Measurements from ENCODE around the gene OVCA2.

OVCA2 gene

DNA sequence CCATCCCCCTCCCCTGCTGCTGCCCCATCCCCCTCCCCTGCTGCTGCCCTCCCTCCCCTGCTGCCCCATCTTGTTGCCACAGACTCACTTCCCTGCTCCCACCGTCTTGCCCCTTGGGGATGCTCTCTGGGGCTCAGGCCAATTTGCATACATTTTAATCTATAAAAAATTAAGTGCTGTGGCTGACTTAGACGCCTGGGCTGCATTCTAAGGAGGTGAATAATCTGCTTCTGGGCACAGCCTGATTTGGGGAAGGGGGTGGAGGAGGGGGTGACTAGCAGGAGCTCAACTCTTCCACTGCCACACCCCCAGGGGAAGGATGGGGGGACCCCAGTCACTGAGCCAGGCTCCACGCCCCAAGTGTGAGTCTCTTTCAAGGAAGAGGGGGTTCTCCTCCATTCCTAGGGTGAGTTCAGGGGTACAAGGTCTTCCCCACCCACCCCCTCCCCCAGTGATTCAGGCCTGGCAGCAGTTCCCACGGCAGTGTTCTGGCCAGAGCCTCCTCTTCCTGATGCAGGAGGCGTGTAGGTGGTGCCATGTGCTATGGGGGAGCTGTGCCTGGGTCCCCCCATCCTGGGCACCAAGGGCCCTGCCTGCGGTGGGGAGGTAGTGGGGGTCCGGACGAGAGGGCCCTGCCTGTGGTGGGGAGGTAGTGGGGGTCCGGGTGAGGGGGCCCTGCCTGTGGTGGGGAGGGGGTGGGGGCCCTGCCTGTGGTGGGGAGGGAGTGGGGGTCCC is 6.8 kb upstream of the OVCA2 start:
- peak; percentile 99 for DNase-seq

- no peak for DNase-seq
Observed at GRCh38 chr17:2035541-2036488, 6.0 kb upstream of the OVCA2 start.

GRCh38 chr17:2037155-2037554 is 4.7 kb upstream of the OVCA2 start:
- DNase-seq = no peak

DNA sequence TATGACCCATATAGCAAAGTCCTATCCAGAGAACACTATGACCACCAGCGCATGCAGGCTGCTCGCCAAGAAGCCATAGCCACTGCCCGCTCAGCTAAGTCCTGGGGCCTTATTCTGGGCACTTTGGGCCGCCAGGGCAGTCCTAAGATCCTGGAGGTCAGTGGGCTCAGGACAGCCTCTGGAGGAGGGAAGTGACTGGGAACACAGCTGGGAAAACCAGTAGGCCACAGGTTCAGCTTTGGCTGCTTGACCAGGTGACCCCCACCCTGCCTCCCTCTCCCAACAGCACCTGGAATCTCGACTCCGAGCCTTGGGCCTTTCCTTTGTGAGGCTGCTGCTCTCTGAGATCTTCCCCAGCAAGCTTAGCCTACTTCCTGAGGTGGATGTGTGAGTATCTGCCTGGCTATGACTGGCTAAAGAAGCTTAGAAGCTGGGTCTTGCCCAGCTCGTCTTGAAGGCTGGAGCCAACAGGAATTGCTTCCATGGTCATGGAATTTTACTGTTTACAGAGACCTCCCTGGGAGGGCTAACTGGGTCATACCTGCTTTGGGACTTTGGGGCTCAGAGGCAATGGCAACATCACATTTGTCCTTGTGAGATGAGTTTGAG is 1.5 kb upstream of the OVCA2 start:
- DNase-seq = no peak

DNA sequence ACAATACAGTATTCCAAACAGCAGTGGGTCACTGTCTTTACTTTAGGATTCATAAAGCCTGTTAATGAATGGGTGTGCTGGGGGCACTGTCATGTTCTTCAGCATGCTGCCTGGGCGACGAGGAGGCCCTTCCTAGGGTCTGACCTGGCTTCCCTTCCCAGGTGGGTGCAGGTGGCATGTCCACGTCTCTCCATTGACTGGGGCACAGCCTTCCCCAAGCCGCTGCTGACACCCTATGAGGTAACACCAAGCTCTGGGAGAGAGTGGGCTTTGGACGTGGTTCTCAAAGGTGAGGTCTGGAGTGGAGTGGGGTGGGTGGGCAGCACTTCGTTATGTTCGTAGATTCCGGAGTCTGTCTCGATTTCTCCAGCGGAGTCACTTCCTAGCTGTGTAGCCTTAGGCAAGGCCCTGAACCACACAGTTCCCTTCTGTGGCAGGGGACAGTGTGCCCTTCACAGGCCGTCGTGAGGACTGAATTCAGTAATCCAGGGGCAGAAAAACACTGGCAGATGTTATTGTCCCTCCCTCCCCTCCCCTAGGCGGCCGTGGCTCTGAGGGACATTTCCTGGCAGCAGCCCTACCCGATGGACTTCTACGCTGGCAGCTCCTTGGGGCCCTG is 771 bp upstream of the OVCA2 start:
- DNase-seq = no peak

DNA sequence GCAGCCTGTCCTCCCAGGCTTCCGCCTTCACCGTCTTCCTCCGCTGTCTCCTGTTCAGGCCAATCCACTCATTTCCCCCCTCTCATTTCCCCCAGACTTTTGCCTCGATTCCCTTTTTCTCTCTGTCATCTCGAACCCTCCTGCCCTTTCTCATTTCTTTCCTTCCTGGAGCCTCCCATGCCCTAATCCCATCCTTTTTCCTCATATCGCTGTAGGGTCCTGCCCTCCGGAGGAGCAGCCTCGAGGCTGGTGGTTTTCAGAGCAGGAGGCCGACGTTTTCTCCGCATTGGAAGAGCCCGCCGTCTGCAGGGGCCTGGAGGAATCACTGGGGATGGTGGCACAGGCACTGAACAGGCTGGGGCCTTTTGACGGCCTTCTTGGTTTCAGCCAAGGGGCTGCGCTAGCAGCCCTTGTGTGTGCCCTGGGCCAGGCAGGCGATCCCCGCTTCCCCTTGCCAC is 597 bp downstream of the OVCA2 start:
- no peak for DNase-seq

DNA sequence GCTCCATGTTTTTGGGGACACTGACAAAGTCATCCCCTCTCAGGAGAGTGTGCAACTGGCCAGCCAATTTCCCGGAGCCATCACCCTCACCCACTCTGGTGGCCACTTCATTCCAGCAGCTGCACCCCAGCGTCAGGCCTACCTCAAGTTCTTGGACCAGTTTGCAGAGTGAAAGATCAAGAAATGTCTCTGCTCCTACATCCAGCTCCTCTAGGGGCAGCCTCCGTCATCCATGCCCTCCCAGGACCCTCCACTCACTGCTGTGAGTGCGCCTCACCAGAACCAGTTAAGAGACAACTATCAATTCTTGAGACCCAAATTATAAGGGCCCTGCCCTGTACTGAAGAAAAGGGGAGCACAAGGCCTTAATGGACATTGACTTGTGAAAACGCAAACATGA is 1.1 kb downstream of the OVCA2 start:
- DNase-seq = no peak

DNA sequence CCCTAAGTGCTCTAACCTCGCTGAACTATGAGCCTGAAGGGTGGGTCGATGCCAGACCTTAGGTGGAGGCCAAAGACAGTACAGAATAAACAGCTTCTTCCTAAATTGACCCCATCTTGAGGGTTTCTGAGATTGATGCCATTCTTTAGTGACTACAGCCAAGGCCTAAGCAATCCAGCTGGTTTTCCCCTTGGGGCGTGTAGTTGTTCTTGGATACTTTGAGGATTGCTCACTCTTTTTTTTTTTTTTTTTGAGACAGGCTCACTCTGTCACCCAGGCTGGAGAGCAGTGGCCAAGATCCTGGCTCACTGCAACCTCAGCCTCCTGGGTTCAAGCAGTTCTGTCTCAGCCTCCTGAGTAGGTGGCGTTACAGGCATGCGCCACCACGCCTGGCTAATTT is 2.0 kb downstream of the OVCA2 start:
- DNase-seq = peak; percentile 65

- no peak for DNase-seq
Observed at GRCh38 chr17:2044263-2044894, 2.6 kb downstream of the OVCA2 start.

- DNase-seq = no peak
Observed at GRCh38 chr17:2047590-2047989, 5.8 kb downstream of the OVCA2 start.

GRCh38 chr17:2048805-2049204 is 7.0 kb downstream of the OVCA2 start:
- DNase-seq = no peak

GRCh38 chr17:2049333-2050299 is 7.8 kb downstream of the OVCA2 start:
- DNase-seq = peak; percentile 83

- peak; percentile 79 for DNase-seq
Observed at GRCh38 chr17:2050300-2051060, 8.7 kb downstream of the OVCA2 start.

- peak; percentile 69 for DNase-seq
Observed at GRCh38 chr17:2051061-2051932, 9.5 kb downstream of the OVCA2 start.

GRCh38 chr17:2051933-2052559 is 10.2 kb downstream of the OVCA2 start:
- no peak for DNase-seq

GRCh38 chr17:2053380-2054261 is 11.8 kb downstream of the OVCA2 start:
- peak; percentile 75 for DNase-seq

DNA sequence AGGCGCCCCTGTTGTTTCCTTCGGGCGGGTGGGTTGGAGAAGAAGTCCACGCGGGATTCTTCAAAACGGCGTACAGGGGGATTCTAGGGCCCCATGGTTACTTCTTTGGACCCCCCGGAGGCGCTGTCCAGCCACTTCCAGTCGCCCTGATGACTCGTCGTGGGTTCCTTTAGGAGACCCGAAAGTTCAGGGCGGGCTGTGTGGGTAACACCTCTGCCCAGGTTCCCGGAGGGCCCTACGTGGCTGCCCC is 12.4 kb downstream of the OVCA2 start:
- no peak for DNase-seq
